Activated naive CD4-positive, alpha-beta T cell treated with anti-CD3 and anti-CD28 coated beads, Interleukin-2, amount 10 ng/mL, durations not matched to agents 7 days and 5 days (primary cell): ENCODE data around the gene KRTAP5-8.
"Not testable (repeated sequence)": the region's sequence is repeated elsewhere in the genome, so short reads cannot be mapped to it uniquely, and the experiment has no call there.

ENCODE experiments used
- CTCF ChIA-PET: fragments of 350-600 bp; sonication (Branson Sonifier 250); formaldehyde crosslinking; loops from one replicate; lab custom pipeline; 2021; ENCODE audit warnings: antibody characterized with exemption; lab: Charles Lee
- DNase-seq: peaks from one replicate; pipeline ENCODE4 v3.0.0-alpha.2; 2020
- H3K27ac Mint-ChIP-seq: one replicate; pipeline ENCODE4 v1.8.0; 2021; ENCODE audit warnings: mild to moderate bottlenecking, moderate library complexity, mixed read lengths
- H3K27me3 Mint-ChIP-seq: one replicate; pipeline ENCODE4 v1.8.0; 2021; ENCODE audit warnings: mild to moderate bottlenecking, mixed read lengths
- H3K36me3 Mint-ChIP-seq: one replicate; pipeline ENCODE4 v1.8.0; 2021; ENCODE audit warnings: mixed read lengths
- H3K4me1 Mint-ChIP-seq: one replicate; pipeline ENCODE4 v1.8.0; 2021; ENCODE audit warnings: mixed read lengths
- H3K4me3 Mint-ChIP-seq: one replicate; pipeline ENCODE4 v1.8.0; 2021; ENCODE audit warnings: mild to moderate bottlenecking, moderate library complexity, mixed read lengths
- H3K9me3 Mint-ChIP-seq: one replicate; pipeline ENCODE4 v1.8.0; 2021; ENCODE audit warnings: mixed read lengths

Gene KRTAP5-8

DNA sequence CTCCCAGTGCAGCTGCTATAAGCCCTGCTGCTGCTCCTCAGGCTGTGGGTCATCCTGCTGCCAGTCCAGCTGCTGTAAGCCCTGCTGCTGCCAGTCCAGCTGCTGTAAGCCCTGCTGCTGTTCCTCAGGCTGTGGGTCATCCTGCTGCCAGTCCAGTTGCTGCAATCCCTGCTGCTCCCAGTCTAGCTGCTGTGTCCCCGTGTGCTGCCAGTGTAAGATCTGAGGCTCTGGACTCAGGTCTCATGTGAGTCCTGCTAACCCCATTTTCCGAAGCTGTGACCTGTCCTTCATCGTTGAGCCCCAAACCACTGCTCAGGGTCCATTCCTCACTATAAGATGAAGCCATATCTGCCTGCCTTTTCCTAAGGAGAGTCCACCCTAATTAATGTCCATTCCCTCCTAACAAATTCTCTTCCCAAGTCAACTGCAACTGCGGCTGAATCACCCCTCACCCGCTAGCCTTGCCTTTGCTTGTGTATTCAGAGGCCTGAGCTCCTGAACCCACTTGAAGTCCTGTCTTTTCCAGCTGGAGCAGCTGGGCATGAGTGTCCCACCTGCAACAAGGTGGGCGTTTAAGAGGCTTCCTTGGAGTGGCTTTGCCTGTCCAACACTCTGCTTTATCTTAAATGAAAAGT is 10.1 kb upstream of the KRTAP5-8 start:
- Mint-ChIP-seq H3K4me1 (no peaks in the 10 kb centered on the region), H3K27ac (no peak overlapping the region), H3K4me3 (no peak overlapping the region), H3K27me3 (peaks cover 7% of the 10 kb centered on the region), H3K36me3 (no peaks in the 10 kb centered on the region), H3K9me3 (no peaks in the 10 kb centered on the region)
- no peak for DNase-seq
- CTCF ChIA-PET: no interaction called here

DNA sequence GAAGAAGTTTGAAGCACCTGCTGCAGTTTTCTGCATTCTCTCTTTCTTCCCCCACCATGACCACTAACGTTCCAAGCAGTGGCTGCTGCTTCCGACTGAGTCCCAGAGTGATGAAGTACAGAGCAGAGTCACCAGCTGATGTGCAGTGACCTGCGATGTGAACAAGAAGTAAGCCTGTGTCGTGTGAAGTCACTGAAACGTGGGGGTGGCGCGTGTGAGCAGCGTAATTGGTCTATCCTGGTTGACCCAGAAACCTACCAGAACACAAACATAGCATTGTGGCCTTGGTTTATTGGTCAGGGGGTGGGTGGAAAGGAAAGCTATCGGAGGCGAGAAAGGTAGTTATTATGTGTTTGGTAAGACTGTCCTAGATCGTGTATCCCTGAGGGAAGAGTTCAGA is 7.2 kb upstream of the KRTAP5-8 start:
- Mint-ChIP-seq H3K27me3 (peaks cover 7% of the 10 kb centered on the region), H3K36me3 (no peaks in the 10 kb centered on the region), H3K4me3 (no peak overlapping the region), H3K27ac (no peak overlapping the region), H3K9me3 (no peaks in the 10 kb centered on the region), H3K4me1 (no peaks in the 10 kb centered on the region)
- DNase-seq: no peak
- CTCF ChIA-PET: no interaction called here

DNA sequence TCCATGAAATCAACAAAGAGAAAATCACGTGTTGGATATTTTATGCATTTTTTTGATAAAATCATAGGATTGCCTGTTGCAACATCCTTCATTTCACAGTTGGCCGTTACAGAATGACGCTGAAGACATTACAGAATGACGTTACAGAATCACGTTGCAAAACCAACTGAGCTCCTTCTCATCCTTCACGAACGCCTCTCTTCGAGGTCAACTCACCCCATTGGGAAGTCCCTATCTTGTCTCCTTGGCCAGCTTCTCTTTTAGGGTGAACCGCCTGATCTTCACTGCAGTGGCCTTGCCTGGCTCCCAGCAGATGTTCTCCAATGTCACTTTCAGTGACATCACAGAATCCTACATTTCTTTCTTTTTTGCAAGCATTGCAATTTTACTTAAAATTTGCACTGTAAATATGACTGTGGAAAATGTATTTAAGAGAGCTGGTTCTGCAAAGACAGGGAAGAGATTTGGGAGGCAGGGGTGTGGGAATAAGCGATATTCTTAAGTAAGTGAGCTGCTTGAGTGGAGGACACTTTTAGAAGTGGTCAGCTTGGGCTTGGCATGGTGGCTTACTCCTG is 5.7 kb upstream of the KRTAP5-8 start:
- DNase-seq: no peak
- Mint-ChIP-seq H3K27ac (no peak overlapping the region), H3K4me1 (no peaks in the 10 kb centered on the region), H3K27me3 (peaks cover 4% of the 10 kb centered on the region), H3K9me3 (no peaks in the 10 kb centered on the region), H3K4me3 (no peak overlapping the region), H3K36me3 (no peaks in the 10 kb centered on the region)
- CTCF ChIA-PET: no interaction called here

DNA sequence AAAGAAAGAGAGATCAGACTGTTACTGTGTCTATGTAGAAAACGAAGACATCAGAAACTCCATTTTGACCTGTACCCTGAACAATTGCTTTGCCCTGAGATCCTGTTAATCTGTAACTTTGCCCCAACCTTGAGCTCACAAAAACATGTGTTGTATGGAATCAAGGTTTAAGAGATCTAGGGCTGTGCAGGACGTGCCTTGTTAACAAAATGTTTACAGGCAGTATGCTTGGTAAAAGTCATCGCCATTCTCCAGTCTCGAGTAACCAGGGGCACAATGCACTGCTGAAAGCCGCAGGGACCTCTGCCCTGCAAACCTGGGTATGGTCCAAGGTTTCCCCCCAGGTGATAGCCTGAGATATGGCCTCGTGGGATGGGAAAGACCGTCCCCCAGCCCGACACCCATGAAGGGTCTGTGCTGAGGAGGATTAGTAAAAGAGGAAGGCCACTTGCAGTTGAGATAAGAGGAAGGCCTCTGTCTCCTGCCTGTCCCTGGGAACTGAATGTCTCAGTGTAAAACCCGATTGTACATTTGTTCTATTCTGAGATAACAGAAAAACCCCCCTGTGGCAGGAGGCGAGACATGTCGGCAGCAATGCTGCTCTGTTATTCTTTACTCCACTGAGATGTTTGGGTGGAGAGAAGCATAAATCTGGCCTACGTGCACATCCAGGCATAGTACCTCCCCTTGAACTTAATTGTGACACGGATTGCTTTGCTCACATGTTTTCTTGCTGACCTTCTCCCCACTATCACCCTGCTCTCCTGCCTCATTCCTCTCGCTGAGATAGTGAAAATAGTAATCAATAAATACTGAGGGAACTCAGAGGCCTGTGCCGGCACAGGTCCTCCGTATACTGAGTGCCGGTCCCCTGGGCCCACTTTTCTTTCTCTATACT is 2.9 kb upstream of the KRTAP5-8 start:
- H3K27me3 Mint-ChIP-seq, H3K36me3 Mint-ChIP-seq, H3K9me3 Mint-ChIP-seq, H3K27ac Mint-ChIP-seq, DNase-seq, CTCF ChIA-PET, H3K4me3 Mint-ChIP-seq, H3K4me1 Mint-ChIP-seq: not testable (repeated sequence)

DNA sequence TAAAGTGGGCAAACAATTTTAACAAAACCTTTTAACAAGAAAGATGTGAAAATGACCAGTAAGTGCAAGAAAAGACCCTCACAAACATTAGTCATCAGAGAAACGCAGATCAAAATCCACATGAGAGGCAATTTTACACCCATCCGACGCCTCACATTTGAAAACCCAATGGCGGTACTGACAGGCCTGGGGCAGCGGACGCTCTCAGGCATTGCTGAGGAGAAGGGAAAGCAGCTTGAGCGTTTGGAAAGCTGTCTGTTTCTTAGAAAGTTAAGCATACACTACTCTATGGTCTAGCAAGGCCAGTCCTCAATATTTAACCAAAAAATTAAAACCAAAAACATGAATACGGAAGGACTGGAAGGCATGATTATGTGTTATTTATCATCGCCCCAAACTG is 2.0 kb upstream of the KRTAP5-8 start:
- Mint-ChIP-seq H3K27me3 (peaks cover 4% of the 10 kb centered on the region), H3K4me1 (no peaks in the 10 kb centered on the region), H3K27ac (no peak overlapping the region), H3K4me3 (no peak overlapping the region), H3K9me3 (peaks cover 3% of the 10 kb centered on the region), H3K36me3 (no peaks in the 10 kb centered on the region)
- CTCF ChIA-PET: no interaction called here
- no peak for DNase-seq

DNA sequence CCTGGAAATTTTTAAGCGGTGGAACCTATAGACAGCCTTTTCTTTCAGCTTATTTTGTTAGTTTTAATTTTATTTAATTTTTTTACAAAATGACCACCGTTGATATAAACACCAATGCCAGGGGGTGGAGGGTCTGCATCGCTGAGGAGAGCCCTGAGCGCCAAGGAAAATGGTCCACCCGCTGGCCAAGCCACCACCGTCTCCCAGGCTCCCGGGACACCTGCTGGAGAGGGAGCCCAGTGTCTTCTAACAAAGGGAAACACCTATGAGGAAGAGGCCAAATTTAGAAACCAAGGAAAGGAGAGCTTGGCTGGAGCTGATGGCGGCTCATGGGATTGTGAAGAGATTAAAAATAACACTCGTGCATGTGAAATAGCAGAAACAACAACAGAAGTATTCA is 288 bp upstream of the KRTAP5-8 start:
- no peak for DNase-seq
- Mint-ChIP-seq H3K4me3 (no peak overlapping the region), H3K4me1 (no peaks in the 10 kb centered on the region), H3K27ac (no peak overlapping the region), H3K36me3 (no peaks in the 10 kb centered on the region), H3K27me3 (no peaks in the 10 kb centered on the region), H3K9me3 (peaks cover 5% of the 10 kb centered on the region)
- CTCF ChIA-PET: interaction anchor here (0.6 kb wide), 1 partner anchor 359 kb away, joined by 3 read pairs; no protein-coding TSS in a partner anchor

DNA sequence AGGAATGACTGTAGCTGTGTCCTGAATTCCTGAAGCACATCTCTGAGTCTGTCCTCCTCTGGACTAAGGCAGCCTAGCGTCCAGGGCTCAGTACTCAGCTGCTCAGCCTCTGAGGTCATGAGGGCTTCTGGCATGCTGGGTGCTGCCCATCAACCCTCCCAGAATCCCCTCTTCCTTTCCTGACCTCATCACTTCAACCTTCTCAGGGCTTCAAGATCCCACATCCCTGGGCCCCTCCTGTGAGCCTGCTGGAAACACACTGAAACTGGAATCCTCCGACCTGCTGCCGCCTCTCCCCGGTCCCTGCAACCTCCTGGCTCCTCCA is 803 bp downstream of the KRTAP5-8 start:
- H3K4me3 Mint-ChIP-seq: no peak overlapping the region
- CTCF ChIA-PET: no interaction called here
- H3K27me3 Mint-ChIP-seq: peaks cover 8% of the 10 kb centered on the region
- peaks cover 5% of the 10 kb centered on the region for H3K9me3 Mint-ChIP-seq
- no peaks in the 10 kb centered on the region for H3K36me3 Mint-ChIP-seq
- no peak overlapping the region for H3K27ac Mint-ChIP-seq
- no peaks in the 10 kb centered on the region for H3K4me1 Mint-ChIP-seq
- DNase-seq: no peak

DNA sequence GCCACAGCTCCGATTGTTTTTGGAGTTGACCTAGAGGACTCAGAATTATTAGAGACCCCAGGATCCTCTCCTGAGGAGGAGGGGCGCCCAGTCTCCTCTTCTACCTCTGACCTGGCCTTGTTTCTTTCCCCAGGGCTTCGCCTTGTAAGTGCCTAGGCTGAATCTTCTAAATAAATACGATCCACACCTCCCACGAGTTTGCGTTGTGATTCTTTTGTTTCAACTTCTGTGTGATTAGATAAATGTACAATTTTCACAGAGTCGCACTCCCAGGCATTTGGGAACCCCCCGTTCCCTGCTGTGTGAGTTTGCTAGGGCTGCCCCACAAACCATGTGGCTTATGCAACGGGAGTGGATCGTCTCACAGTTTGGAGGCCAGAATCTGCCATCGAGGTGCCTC is 1.2 kb downstream of the KRTAP5-8 start:
- CTCF ChIA-PET: no interaction called here
- H3K4me3 Mint-ChIP-seq: no peak overlapping the region

DNA sequence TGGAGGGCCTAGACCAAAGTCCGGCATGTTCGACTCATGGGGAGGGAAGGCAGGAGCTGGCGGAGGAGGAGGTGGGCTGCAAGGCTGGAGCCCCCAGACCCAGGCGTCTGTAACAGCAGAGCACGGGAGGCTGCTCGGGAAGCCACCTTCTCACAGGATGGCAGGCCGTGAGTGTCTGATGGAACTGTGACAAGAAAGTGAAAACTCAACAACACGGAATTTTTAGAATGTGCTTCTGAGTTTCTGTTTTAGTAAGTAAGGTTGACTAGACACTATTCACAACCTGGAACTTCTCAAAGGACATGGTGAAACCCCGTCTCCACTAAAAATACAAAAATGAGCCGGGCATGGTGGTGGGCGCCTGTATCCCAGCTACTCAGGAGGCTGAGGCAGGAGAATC is 2.1 kb downstream of the KRTAP5-8 start:
- H3K27ac Mint-ChIP-seq, DNase-seq, H3K4me1 Mint-ChIP-seq, H3K4me3 Mint-ChIP-seq, H3K9me3 Mint-ChIP-seq, CTCF ChIA-PET, H3K36me3 Mint-ChIP-seq: not testable (repeated sequence)
- peaks cover 11% of the 10 kb centered on the region for H3K27me3 Mint-ChIP-seq

More for the DNA sequence above, 1.2 kb downstream of the KRTAP5-8 start:
- Mint-ChIP-seq H3K9me3 (peaks cover 5% of the 10 kb centered on the region), H3K27ac (no peak overlapping the region), H3K4me1 (no peaks in the 10 kb centered on the region), H3K27me3 (peaks cover 11% of the 10 kb centered on the region), H3K36me3 (no peaks in the 10 kb centered on the region)
- DNase-seq: no peak

DNA sequence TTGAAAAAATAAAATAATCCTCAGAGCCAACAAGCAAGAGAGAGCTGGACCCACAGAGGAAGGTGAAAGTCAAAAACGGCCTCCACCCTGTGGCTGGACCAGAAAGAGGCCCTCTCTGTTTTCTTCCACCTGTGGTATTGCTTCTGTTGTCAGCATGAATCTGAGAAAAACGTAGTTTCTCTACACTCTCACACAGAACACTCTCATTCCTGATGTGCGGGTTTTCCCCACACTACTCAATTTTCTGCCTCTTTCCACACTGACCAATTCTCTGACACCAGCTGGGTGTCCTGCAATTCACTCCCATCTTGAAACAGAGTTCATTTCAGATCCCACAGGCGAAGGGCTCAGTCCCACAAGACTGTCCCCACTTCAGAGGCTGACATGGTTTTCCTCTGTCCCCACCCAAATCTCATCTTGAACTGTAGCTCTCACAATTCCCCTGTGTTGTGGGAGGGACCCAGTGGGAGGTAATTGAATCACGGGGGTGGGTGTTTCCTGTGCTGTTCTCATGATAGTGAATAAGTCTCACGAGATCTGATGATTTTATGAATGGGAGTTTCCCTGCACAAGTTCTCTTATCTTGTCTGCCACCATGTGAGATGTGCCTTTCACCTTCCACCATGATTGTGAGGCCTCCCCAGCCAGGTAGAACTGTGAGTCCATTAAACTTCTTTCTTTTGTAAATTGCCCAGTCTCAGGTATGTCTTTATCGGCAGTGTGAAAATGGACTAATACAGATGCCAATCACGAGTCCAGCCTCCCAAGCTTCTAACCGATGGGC is 2.9 kb downstream of the KRTAP5-8 start:
- H3K27ac Mint-ChIP-seq, H3K4me3 Mint-ChIP-seq, H3K9me3 Mint-ChIP-seq, H3K4me1 Mint-ChIP-seq, DNase-seq, H3K36me3 Mint-ChIP-seq, CTCF ChIA-PET: not testable (repeated sequence)
- H3K27me3 Mint-ChIP-seq: peaks cover 11% of the 10 kb centered on the region

DNA sequence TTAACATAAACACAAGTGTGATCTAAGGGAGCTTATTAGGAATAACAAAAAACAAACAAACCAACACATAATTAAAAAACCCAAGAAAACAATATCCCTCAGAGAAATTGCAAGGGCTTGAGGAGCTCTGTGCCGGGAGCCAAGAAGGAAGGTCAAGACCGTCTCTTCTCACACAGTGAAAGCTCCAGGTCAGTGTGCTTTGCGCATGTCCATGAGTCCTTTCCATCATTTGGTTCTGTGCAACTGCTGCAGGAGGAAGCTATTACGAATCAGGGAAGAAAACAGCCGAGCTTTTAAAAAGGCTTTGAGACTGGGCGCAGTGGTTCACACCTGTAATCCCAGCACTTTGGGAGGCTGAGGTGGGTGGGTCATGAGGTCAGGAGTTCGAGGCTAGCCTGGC is 4.6 kb downstream of the KRTAP5-8 start:
- no peaks in the 10 kb centered on the region for H3K4me1 Mint-ChIP-seq
- H3K27me3 Mint-ChIP-seq: peaks cover 11% of the 10 kb centered on the region
- H3K4me3 Mint-ChIP-seq: no peak overlapping the region
- CTCF ChIA-PET: no interaction called here
- no peaks in the 10 kb centered on the region for H3K36me3 Mint-ChIP-seq
- DNase-seq: no peak
- H3K27ac Mint-ChIP-seq: no peak overlapping the region
- H3K9me3 Mint-ChIP-seq: peaks cover 6% of the 10 kb centered on the region

DNA sequence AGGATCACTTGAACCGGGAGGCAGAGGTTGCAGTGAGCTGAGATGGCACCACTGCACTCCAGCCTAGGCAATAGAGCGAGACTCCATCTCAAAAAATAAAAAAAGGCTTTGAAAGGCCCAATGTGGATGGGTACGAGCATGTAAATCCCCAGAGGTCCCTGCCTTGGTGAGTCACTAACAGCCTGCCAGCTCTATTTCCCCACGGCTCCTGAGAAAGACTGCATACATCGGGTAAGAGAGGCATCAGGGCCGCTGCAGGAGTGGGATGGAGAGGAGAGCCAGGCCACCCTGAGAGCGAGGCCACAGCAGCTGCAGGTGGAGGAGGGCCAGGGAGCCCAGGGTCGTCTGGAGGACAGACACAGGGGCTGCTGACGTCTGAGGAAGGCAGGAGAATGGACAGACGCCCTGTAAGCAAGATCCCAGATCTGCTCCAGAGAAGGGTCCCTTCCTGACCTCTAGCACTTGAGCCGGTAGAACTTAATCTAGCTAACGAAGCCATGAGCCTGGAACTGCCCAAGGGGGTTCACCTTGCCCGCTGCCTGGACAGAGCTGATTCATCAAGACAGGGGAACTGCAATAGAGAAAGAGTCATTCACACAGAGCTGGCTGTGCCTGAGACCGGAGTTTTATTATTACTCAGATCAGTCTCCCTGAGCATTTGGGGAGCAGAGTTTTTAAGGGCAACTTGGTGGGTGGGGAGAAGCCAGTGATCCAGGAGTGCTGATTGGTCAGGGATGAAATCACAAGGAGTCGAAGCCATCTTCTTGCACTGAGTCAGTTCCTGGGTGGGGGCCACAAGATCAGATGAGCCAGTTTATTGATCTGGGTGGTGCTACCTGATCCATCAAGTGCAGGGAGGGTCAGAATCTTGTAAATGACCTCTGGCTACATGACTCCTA is 5.3 kb downstream of the KRTAP5-8 start:
- Mint-ChIP-seq H3K4me3 (no peak overlapping the region), H3K27me3 (peaks cover 11% of the 10 kb centered on the region), H3K4me1 (no peaks in the 10 kb centered on the region), H3K27ac (no peak overlapping the region), H3K36me3 (no peaks in the 10 kb centered on the region), H3K9me3 (peaks cover 6% of the 10 kb centered on the region)
- CTCF ChIA-PET: no interaction called here
- DNase-seq: no peak

DNA sequence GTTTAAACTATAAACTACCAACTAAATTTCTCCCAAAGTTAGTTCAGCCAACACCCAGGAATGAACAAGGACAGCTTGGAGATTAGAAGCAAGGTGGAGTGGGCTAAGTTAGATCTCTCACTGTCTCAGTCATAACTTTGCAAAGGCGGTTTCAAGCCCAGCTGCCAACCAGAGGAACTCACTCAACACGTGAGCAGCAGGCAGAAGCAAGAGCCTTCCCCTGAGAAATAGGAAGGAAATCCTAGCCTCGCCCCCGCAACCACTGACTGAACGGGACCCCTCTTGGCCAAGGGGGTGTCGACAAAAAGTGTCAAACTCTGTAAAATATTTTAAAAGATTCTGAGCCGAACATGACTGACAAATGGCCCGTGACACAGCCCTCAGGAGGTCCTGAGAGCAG is 6.0 kb downstream of the KRTAP5-8 start:
- Mint-ChIP-seq H3K4me3 (no peak overlapping the region), H3K27me3 (peaks cover 12% of the 10 kb centered on the region), H3K9me3 (peaks cover 6% of the 10 kb centered on the region), H3K27ac (no peak overlapping the region), H3K4me1 (no peaks in the 10 kb centered on the region), H3K36me3 (no peaks in the 10 kb centered on the region)
- CTCF ChIA-PET: no interaction called here
- no peak for DNase-seq
